ENCODE data around the gene MAP2K1. TPM values are rescaled to one million over a fixed set of nuclear protein-coding genes. Genes with fewer than 3 reads are reported as not detected.

The MAP2K1 gene
- total and polyA plus RNA-seq, 2 experiments from 2014 or later, result 20.1 to 46.3 TPM

DNA sequence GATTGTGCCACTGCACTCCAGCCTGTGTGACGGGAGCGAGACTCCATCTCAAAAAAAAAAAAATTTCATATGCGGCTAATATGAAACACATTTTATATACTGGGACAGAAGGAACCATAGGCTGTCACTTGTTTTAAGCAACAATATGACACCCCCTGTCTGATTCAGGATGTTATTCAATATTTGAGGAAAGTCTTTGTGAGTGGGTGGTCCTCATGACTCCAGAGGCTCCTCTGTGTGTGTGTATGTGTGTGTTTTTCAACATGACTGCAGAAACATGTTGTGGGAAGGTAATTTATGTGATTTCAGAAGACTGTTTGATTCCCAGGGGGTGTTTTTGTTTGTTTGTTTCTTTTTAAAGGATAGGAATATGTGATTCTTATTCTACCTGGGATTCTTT is 32.8 kb downstream of the MAP2K1 start:
- no peaks in the 10 kb centered on the region for H3K9me2 ChIP-seq (replicated peaks; ENCODE audit: insufficient read depth)
- H2AFZ ChIP-seq, result no peak overlapping the region
- TF ChIP-seq, protein P1, sequence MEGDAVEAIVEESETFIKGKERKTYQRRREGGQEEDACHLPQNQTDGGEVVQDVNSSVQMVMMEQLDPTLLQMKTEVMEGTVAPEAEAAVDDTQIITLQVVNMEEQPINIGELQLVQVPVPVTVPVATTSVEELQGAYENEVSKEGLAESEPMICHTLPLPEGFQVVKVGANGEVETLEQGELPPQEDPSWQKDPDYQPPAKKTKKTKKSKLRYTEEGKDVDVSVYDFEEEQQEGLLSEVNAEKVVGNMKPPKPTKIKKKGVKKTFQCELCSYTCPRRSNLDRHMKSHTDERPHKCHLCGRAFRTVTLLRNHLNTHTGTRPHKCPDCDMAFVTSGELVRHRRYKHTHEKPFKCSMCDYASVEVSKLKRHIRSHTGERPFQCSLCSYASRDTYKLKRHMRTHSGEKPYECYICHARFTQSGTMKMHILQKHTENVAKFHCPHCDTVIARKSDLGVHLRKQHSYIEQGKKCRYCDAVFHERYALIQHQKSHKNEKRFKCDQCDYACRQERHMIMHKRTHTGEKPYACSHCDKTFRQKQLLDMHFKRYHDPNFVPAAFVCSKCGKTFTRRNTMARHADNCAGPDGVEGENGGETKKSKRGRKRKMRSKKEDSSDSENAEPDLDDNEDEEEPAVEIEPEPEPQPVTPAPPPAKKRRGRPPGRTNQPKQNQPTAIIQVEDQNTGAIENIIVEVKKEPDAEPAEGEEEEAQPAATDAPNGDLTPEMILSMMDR (IDR thresholded peaks at IDR 0.05; ENCODE audit: poor library complexity), result no peak
- no peak for TF ChIP-seq EZH2phosphoT487 (IDR thresholded peaks at IDR 0.05; ENCODE audit: low read depth, severe bottlenecking, unreplicated experiment)
- TF ChIP-seq EZH2 (IDR thresholded peaks at IDR 0.05; ENCODE audit: borderline replicate concordance), result no peak
- H4K20me1 ChIP-seq (ENCODE audit: insufficient read depth, poor library complexity, severe bottlenecking), result peaks cover 4% of the 10 kb centered on the region
- no peaks in the 10 kb centered on the region for H3K36me3 ChIP-seq (replicated peaks; ENCODE audit: insufficient read depth, low read depth)
- no peaks in the 10 kb centered on the region for H3K9me3 ChIP-seq (ENCODE audit: low read depth)
- H3K4me3 ChIP-seq, result no peak overlapping the region
- DNase-seq (ENCODE audit: low spot score), result no peak
- H3K27me3 ChIP-seq, result no peaks in the 10 kb centered on the region
- 93% methylated on average over 3 of the region's 3 CpGs for WGBS (ENCODE audit: low lambda C conversion rate, missing lambda C conversion rate)
- H3K79me2 ChIP-seq, result peaks cover 24% of the 10 kb centered on the region
- H3K4me1 ChIP-seq (ENCODE audit: insufficient read depth), result no peaks in the 10 kb centered on the region
- H3K27ac ChIP-seq, result no peak overlapping the region
- H3K4me2 ChIP-seq, result no peak overlapping the region

DNA sequence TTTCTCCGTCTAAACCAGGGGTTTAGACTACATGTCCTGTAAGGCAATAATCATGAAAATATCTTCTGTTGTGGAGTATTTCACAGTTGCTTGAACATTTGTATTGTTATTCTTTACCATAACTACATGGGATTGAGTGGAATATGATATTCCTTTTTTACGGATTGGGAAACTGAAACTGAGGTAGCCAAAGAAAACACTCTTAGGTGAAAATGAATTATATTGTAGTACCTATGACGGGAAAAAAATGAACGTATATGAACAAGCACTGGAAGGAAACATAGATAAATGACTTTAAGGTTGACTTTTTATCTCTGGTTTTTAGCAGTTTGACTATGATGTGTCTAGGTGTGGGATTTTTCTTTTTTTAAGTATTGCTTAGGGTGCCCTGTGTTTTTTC is 35.6 kb downstream of the MAP2K1 start:
- no peak for TF ChIP-seq EZH2phosphoT487 (IDR thresholded peaks at IDR 0.05; ENCODE audit: low read depth, severe bottlenecking, unreplicated experiment)
- TF ChIP-seq, protein P1 (IDR thresholded peaks at IDR 0.05; ENCODE audit: poor library complexity), result no peak
- no peak for TF ChIP-seq EZH2 (IDR thresholded peaks at IDR 0.05; ENCODE audit: borderline replicate concordance)
- Histone ChIP-seq H3K9me2 (replicated peaks; ENCODE audit: insufficient read depth) (no peaks in the 10 kb centered on the region), H4K20me1 (ENCODE audit: insufficient read depth, poor library complexity, severe bottlenecking) (peaks cover 4% of the 10 kb centered on the region), H3K4me1 (ENCODE audit: insufficient read depth) (no peaks in the 10 kb centered on the region), H3K9me3 (ENCODE audit: low read depth) (no peaks in the 10 kb centered on the region), H3K79me2 (peaks cover 32% of the 10 kb centered on the region), H3K27me3 (no peaks in the 10 kb centered on the region), H3K27ac (no peak overlapping the region), H3K36me3 (replicated peaks; ENCODE audit: insufficient read depth, low read depth) (no peaks in the 10 kb centered on the region), H3K4me3 (no peak overlapping the region), H2AFZ (no peak overlapping the region), H3K4me2 (no peak overlapping the region)
- DNase-seq (ENCODE audit: low spot score), result no peak
- 90% methylated on average over 4 of the region's 4 CpGs for WGBS (ENCODE audit: low lambda C conversion rate, missing lambda C conversion rate)

DNA sequence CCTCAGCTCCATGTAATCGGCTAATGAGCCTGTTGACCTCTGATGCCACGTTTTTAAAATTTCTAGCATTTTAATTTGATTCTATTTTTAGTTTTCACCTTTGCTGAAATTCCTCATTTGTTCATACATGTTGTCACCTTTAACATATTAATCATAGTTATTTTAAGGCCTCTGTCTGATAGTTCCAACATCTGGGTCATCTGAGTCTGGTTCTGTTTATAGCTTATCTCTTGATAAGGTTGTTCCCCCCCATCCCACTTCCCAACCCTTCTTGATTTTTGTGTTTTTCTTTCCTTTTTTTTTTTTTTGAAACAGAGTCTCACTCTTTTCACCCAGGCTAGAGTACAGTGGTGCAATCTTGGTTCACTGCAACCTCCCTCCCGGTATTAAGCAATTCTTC is 36.4 kb downstream of the MAP2K1 start:
- Histone ChIP-seq H3K27me3 (no peaks in the 10 kb centered on the region), H3K4me1 (ENCODE audit: insufficient read depth) (no peaks in the 10 kb centered on the region), H3K9me2 (replicated peaks; ENCODE audit: insufficient read depth) (no peaks in the 10 kb centered on the region), H4K20me1 (ENCODE audit: insufficient read depth, poor library complexity, severe bottlenecking) (peaks cover 4% of the 10 kb centered on the region), H3K9me3 (ENCODE audit: low read depth) (no peaks in the 10 kb centered on the region), H3K27ac (no peak overlapping the region), H3K4me2 (no peak overlapping the region), H3K79me2 (peaks cover 32% of the 10 kb centered on the region), H3K4me3 (no peak overlapping the region), H2AFZ (no peak overlapping the region), H3K36me3 (replicated peaks; ENCODE audit: insufficient read depth, low read depth) (no peaks in the 10 kb centered on the region)
- WGBS (ENCODE audit: low lambda C conversion rate, missing lambda C conversion rate), result 86% methylated on average over 3 of the region's 3 CpGs
- TF ChIP-seq, protein P1 (IDR thresholded peaks at IDR 0.05; ENCODE audit: poor library complexity), result no peak
- DNase-seq (ENCODE audit: low spot score), result no peak

Data from hepatocyte (in vitro differentiated cells).